Measurements from ENCODE around the gene STARD3.

Gene STARD3

GRCh38 chr17:39634384-39634871, 2.5 kb upstream of the STARD3 start:
- no peak for DNase-seq (ENCODE audit: low read depth, low spot score)
- Histone ChIP-seq H3K9me3 (ENCODE audit: low read depth, low read length) (no peaks in the 10 kb centered on the region), H3K27ac (no peak overlapping the region), H3K4me3 (no peak overlapping the region), H3K9ac (ENCODE audit: insufficient read length) (no peak overlapping the region), H3K36me3 (ENCODE audit: insufficient read depth, low read length) (no peaks in the 10 kb centered on the region)
- TF ChIP-seq FOXP2 (optimal IDR thresholded peaks at IDR 0.05; ENCODE audit: control extremely low read depth, extremely low read length, insufficient read depth) (no peak), EZH2 (IDR thresholded peaks at IDR 0.05) (no peak), POLR2AphosphoS5 (IDR thresholded peaks at IDR 0.05; ENCODE audit: borderline replicate concordance, low read depth, low read length) (no peak)

DNA sequence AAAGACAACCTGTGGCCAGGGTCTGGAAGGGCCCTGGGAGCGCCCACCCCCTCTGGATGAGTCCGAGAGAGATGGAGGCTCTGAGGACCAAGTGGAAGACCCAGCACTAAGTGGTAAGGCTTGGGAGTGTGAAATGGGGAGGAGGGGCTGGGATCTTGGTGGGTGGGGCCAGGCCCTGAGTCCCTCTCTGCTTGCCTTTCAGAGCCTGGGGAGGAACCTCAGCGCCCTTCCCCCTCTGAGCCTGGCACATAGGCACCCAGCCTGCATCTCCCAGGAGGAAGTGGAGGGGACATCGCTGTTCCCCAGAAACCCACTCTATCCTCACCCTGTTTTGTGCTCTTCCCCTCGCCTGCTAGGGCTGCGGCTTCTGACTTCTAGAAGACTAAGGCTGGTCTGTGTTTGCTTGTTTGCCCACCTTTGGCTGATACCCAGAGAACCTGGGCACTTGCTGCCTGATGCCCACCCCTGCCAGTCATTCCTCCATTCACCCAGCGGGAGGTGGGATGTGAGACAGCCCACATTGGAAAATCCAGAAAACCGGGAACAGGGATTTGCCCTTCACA, 1.2 kb upstream of the STARD3 start:
- no peak for DNase-seq (ENCODE audit: low read depth, low spot score)
- no peaks in the 10 kb centered on the region for H3K9me3 ChIP-seq (ENCODE audit: low read depth, low read length)
- no peaks in the 10 kb centered on the region for H3K36me3 ChIP-seq (ENCODE audit: insufficient read depth, low read length)
- TF ChIP-seq FOXP2 (optimal IDR thresholded peaks at IDR 0.05; ENCODE audit: control extremely low read depth, extremely low read length, insufficient read depth) (no peak), EZH2 (IDR thresholded peaks at IDR 0.05) (no peak), POLR2AphosphoS5 (IDR thresholded peaks at IDR 0.05; ENCODE audit: borderline replicate concordance, low read depth, low read length) (no peak)
- no peak overlapping the region for H3K4me3 ChIP-seq
- no peak overlapping the region for H3K27ac ChIP-seq
- H3K9ac ChIP-seq (ENCODE audit: insufficient read length), result peak overlapping the region; percentile 88

GRCh38 chr17:39636587-39636926, 387 bp upstream of the STARD3 start:
- Histone ChIP-seq H3K4me3 (peak overlapping the region; percentile 94), H3K27ac (peak overlapping the region; percentile 67; the same call in 1 of the 2 replicates)
- no peak for TF ChIP-seq POLR2AphosphoS5 (IDR thresholded peaks at IDR 0.05; ENCODE audit: borderline replicate concordance, low read depth, low read length)
- TF ChIP-seq EZH2 (IDR thresholded peaks at IDR 0.05), result no peak
- TF ChIP-seq FOXP2 (optimal IDR thresholded peaks at IDR 0.05; ENCODE audit: control extremely low read depth, extremely low read length, insufficient read depth), result no peak

DNA sequence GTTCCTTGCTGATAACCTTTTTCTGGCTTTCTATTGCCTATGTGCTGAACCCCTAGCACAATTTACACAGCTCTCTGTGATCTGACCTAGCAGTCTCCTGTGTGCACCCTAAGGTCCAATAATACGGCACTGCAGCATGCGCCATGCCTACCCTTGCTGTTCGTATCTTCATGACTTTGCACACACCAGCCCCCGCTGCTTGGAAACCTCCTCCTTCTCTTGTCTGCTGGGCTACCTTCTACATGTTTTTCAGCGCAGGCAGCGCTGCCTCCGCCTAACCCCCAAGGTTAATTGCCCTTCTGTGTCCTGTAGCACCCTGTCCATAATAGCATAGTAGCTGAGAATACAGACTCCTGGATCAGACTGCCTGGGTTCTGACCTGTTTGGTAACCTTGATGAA, 1.4 kb downstream of the STARD3 start:
- Histone ChIP-seq H3K9ac (ENCODE audit: insufficient read length) (peak overlapping the region; percentile 88), H3K9me3 (ENCODE audit: low read depth, low read length) (no peaks in the 10 kb centered on the region), H3K4me3 (peak overlapping the region; percentile 94; the same call in 1 of the 2 replicates), H3K36me3 (ENCODE audit: insufficient read depth, low read length) (no peaks in the 10 kb centered on the region), H3K27ac (no peak overlapping the region)
- no peak for TF ChIP-seq POLR2AphosphoS5 (IDR thresholded peaks at IDR 0.05; ENCODE audit: borderline replicate concordance, low read depth, low read length)
- no peak for DNase-seq (ENCODE audit: low read depth, low spot score)

More at GRCh38 chr17:39636587-39636926, 387 bp upstream of the STARD3 start:
- DNase-seq (ENCODE audit: low read depth, low spot score), result no peak
- H3K36me3 ChIP-seq (ENCODE audit: insufficient read depth, low read length), result no peaks in the 10 kb centered on the region
- H3K9ac ChIP-seq (ENCODE audit: insufficient read length), result peak overlapping the region; percentile 88
- H3K9me3 ChIP-seq (ENCODE audit: low read depth, low read length), result no peaks in the 10 kb centered on the region

DNA sequence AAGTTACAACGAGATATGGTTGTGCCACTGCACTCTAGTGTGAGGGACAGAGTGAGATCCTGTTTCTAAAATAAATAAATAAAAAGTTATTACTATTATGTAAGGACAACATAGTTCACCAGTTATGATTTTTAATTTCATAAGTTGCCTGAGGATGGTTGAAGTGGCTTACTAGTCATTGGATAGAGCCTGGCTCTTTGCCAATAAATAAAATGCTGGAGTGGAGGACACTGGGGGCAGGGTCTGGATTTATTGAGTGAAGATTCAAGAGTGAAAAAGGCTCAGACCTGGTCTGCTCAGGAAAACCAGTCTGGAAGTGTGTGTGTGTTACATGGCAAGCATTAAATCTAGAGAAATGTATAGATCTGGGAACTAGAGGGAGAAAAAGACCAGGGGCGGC, 2.1 kb downstream of the STARD3 start:
- no peaks in the 10 kb centered on the region for H3K36me3 ChIP-seq (ENCODE audit: insufficient read depth, low read length)
- TF ChIP-seq EZH2 (IDR thresholded peaks at IDR 0.05), result no peak
- no peak for TF ChIP-seq POLR2AphosphoS5 (IDR thresholded peaks at IDR 0.05; ENCODE audit: borderline replicate concordance, low read depth, low read length)
- no peak for TF ChIP-seq FOXP2 (optimal IDR thresholded peaks at IDR 0.05; ENCODE audit: control extremely low read depth, extremely low read length, insufficient read depth)
- H3K9ac ChIP-seq (ENCODE audit: insufficient read length), result no peak overlapping the region
- no peak overlapping the region for H3K4me3 ChIP-seq
- H3K27ac ChIP-seq, result no peak overlapping the region
- DNase-seq (ENCODE audit: low read depth, low spot score), result no peak
- no peaks in the 10 kb centered on the region for H3K9me3 ChIP-seq (ENCODE audit: low read depth, low read length)

GRCh38 chr17:39639566-39640458, 2.9 kb downstream of the STARD3 start:
- Histone ChIP-seq H3K36me3 (ENCODE audit: insufficient read depth, low read length) (no peaks in the 10 kb centered on the region), H3K9ac (ENCODE audit: insufficient read length) (no peak overlapping the region), H3K27ac (no peak overlapping the region), H3K4me3 (no peak overlapping the region), H3K9me3 (ENCODE audit: low read depth, low read length) (no peaks in the 10 kb centered on the region)
- DNase-seq (ENCODE audit: low read depth, low spot score), result no peak
- TF ChIP-seq POLR2AphosphoS5 (IDR thresholded peaks at IDR 0.05; ENCODE audit: borderline replicate concordance, low read depth, low read length) (no peak), EZH2 (IDR thresholded peaks at IDR 0.05) (no peak), FOXP2 (optimal IDR thresholded peaks at IDR 0.05; ENCODE audit: control extremely low read depth, extremely low read length, insufficient read depth) (no peak)

DNA sequence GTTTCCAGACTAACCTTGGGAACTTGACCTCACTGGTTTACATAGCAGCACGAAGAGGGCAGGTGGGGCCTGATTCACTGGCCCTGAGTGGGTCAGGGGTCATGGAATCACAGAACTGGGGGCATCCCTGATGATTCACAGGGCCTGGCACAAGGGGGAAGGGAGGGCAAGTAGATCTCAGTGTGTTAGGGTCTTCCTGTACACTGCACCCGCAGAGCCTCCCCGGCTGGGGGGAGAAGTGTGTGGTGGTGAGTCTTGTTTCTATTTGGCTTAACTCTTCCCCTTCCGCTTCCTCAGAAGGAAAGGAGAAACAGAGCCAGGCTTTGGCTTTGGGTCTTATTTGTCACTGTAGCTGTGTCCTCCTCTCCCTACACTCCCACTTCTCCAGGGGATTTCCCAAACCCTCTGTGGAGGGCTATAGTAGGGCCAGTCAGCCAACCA, 3.7 kb downstream of the STARD3 start:
- TF ChIP-seq POLR2AphosphoS5 (IDR thresholded peaks at IDR 0.05; ENCODE audit: borderline replicate concordance, low read depth, low read length) (no peak), EZH2 (IDR thresholded peaks at IDR 0.05) (no peak), FOXP2 (optimal IDR thresholded peaks at IDR 0.05; ENCODE audit: control extremely low read depth, extremely low read length, insufficient read depth) (no peak)
- Histone ChIP-seq H3K36me3 (ENCODE audit: insufficient read depth, low read length) (no peaks in the 10 kb centered on the region), H3K9me3 (ENCODE audit: low read depth, low read length) (no peaks in the 10 kb centered on the region), H3K9ac (ENCODE audit: insufficient read length) (no peak overlapping the region), H3K27ac (no peak overlapping the region), H3K4me3 (no peak overlapping the region)
- DNase-seq (ENCODE audit: low read depth, low spot score), result no peak

GRCh38 chr17:39641097-39641496, 4.2 kb downstream of the STARD3 start:
- no peak for DNase-seq (ENCODE audit: low read depth, low spot score)
- Histone ChIP-seq H3K9me3 (ENCODE audit: low read depth, low read length) (no peaks in the 10 kb centered on the region), H3K36me3 (ENCODE audit: insufficient read depth, low read length) (no peaks in the 10 kb centered on the region), H3K9ac (ENCODE audit: insufficient read length) (no peak overlapping the region), H3K4me3 (no peak overlapping the region), H3K27ac (no peak overlapping the region)
- TF ChIP-seq POLR2AphosphoS5 (IDR thresholded peaks at IDR 0.05; ENCODE audit: borderline replicate concordance, low read depth, low read length), result no peak
- TF ChIP-seq EZH2 (IDR thresholded peaks at IDR 0.05), result no peak
- no peak for TF ChIP-seq FOXP2 (optimal IDR thresholded peaks at IDR 0.05; ENCODE audit: control extremely low read depth, extremely low read length, insufficient read depth)
